Thyroid gland (tissue), 4 donors: Measurements from ENCODE around the gene PTPRT. TPM values are rescaled to one million over a fixed set of nuclear protein-coding genes. Genes with fewer than 3 reads are reported as not detected.

ENCODE experiments used
- DNase-seq, 2 donors: peaks; one replicate each; pipeline ENCODE4 v3.0.0-alpha.2; 2019
- H3K27ac ChIP-seq, 3 donors: fragments of 200-600 bp; sonication (generic); 1 replicate in 2 of 3; 2 replicates in 1 of 3; pipeline ENCODE4 v1.5.1; 2016 to 2019; ENCODE audit warnings: mild to moderate bottlenecking in 1 of 3, moderate library complexity in 1 of 3
- H3K27me3 ChIP-seq: fragments of 200-600 bp; sonication (generic); one replicate; pipeline ENCODE4 v1.5.1; 2019
- H3K36me3 ChIP-seq, 2 donors: fragments of 200-600 bp; sonication (generic); one replicate each; pipeline ENCODE4 v1.5.1; 2016 to 2019
- H3K4me1 ChIP-seq, 2 donors: fragments of 200-600 bp; sonication (generic); one replicate each; pipeline ENCODE4 v1.5.1; 2017 to 2019
- H3K4me3 ChIP-seq, 3 donors: fragments of 200-600 bp; sonication (generic); replicated peaks in 1 of 3; 1 replicate in 2 of 3; 2 replicates in 1 of 3; pipeline ENCODE4 v1.5.1; 2016; ENCODE audit warnings: mild to moderate bottlenecking in 1 of 3
- H3K9me3 ChIP-seq: fragments of 200-600 bp; sonication (generic); one replicate; pipeline ENCODE4 v1.5.1; 2017
- CTCF ChIP-seq, 6 experiments: fragments of 200-600 bp in 3 of 6; fragments of 450-650 bp in 3 of 6; sonication (generic) in 3 of 6; IDR thresholded peaks; one replicate each; pipeline ENCODE4 v1.5.1; 2016 to 2019; ENCODE audit warnings: antibody characterized with exemption in 6 of 6, mild to moderate bottlenecking in 2 of 6, inconsistent platforms in 1 of 6, moderate library complexity in 1 of 6
- POLR2A ChIP-seq, 2 donors: fragments of 450-650 bp; IDR thresholded peaks; one replicate each; pipeline ENCODE4 v1.6.1; 2017; ENCODE audit warnings: antibody characterized with exemption in 2 of 2, mild to moderate bottlenecking in 2 of 2, moderate library complexity in 1 of 2
- WGBS, 2 donors: methylation state at CpG; one replicate each; pipeline ENCODE4 v1.1.5; 2017; 5-methylcytosine and 5-hydroxymethylcytosine counted together
- intact Hi-C: fragments of 100-400 bp; cut with DNase I; formaldehyde crosslinking; loops from one replicate; pipeline ENCODE4 v1.15.1; 2023
- total RNA-seq, 4 donors: library from RNA; depleted of rRNA; stranded (reverse); fragments of >200 nt; gene quantifications; one replicate each; pipeline ENCODE4 v1.2.3, GENCODE V29; 2016

PTPRT gene
- total RNA-seq, 4 donors from 2014 or later = 0.11 to 0.15 TPM; not detected in 2

GRCh38 chr20:42587427-42587826 is 602.3 kb downstream of the PTPRT start:
- intact Hi-C loops = no loop called here
- WGBS, 2 donors = 67 to 80% methylated on average over 7 of the region's 7 CpGs
- Histone ChIP-seq H3K4me3 (no peak overlapping the region), H3K4me1 (no peaks in the 10 kb centered on the region), H3K27ac (no peak overlapping the region), H3K27me3 (no peaks in the 10 kb centered on the region), H3K36me3 (no peaks in the 10 kb centered on the region), H3K9me3 (no peaks in the 10 kb centered on the region)
- no peak for DNase-seq
- TF ChIP-seq POLR2A (IDR thresholded peaks at IDR 0.05) (no peak), CTCF (IDR thresholded peaks at IDR 0.05) (no peak)

GRCh38 chr20:42581311-42581710 is 608.4 kb downstream of the PTPRT start:
- Histone ChIP-seq H3K27me3 (no peaks in the 10 kb centered on the region), H3K36me3 (no peaks in the 10 kb centered on the region), H3K4me1 (no peaks in the 10 kb centered on the region), H3K9me3 (no peaks in the 10 kb centered on the region), H3K4me3 (no peak overlapping the region), H3K27ac (no peak overlapping the region)
- WGBS, 2 donors = 83 to 86% methylated on average over 3 of the region's 3 CpGs
- intact Hi-C loops = no loop called here
- TF ChIP-seq CTCF (IDR thresholded peaks at IDR 0.05) = no peak
- TF ChIP-seq POLR2A (IDR thresholded peaks at IDR 0.05) = no peak
- no peak for DNase-seq

- intact Hi-C loops = no loop called here
- no peaks in the 10 kb centered on the region for H3K27me3 ChIP-seq
- H3K4me3 ChIP-seq = no peak overlapping the region
- no peak for DNase-seq
- H3K4me1 ChIP-seq = no peaks in the 10 kb centered on the region
- H3K36me3 ChIP-seq = no peaks in the 10 kb centered on the region
- no peak for TF ChIP-seq POLR2A (IDR thresholded peaks at IDR 0.05)
- TF ChIP-seq CTCF (IDR thresholded peaks at IDR 0.05) = no peak
- WGBS, 2 donors = 56 to 59% methylated on average over 7 of the region's 7 CpGs
- H3K27ac ChIP-seq = no peak overlapping the region
- H3K9me3 ChIP-seq = no peaks in the 10 kb centered on the region
Measured at GRCh38 chr20:42576167-42576566, 613.5 kb downstream of the PTPRT start.

GRCh38 chr20:42572320-42573016 is 617.2 kb downstream of the PTPRT start:
- Histone ChIP-seq H3K27me3 (no peaks in the 10 kb centered on the region), H3K36me3 (no peaks in the 10 kb centered on the region), H3K27ac (no peak overlapping the region), H3K4me3 (no peak overlapping the region), H3K4me1 (no peaks in the 10 kb centered on the region), H3K9me3 (no peaks in the 10 kb centered on the region)
- no peak for DNase-seq
- 78% methylated on average over 2 of the region's 2 CpGs for WGBS, 2 donors
- intact Hi-C loops = no loop called here
- no peak for TF ChIP-seq POLR2A (IDR thresholded peaks at IDR 0.05)
- no peak for TF ChIP-seq CTCF (IDR thresholded peaks at IDR 0.05)

GRCh38 chr20:42567409-42567808 is 622.3 kb downstream of the PTPRT start:
- Histone ChIP-seq H3K9me3 (no peaks in the 10 kb centered on the region), H3K27me3 (no peaks in the 10 kb centered on the region), H3K4me3 (no peak overlapping the region), H3K36me3 (no peaks in the 10 kb centered on the region), H3K4me1 (no peaks in the 10 kb centered on the region), H3K27ac (no peak overlapping the region)
- TF ChIP-seq POLR2A (IDR thresholded peaks at IDR 0.05) (no peak), CTCF (IDR thresholded peaks at IDR 0.05) (no peak)
- WGBS, 2 donors = 78 to 81% methylated on average over 1 of the region's 1 CpG
- no peak for DNase-seq
- intact Hi-C loops = no loop called here
